SK-MEL-5 (cell line): ENCODE measurements around the gene TEDDM1. TPM values are rescaled to one million over a fixed set of nuclear protein-coding genes. Genes with fewer than 3 reads are reported as not detected.
"Not testable (repeated sequence)": the region's sequence is repeated elsewhere in the genome, so short reads cannot be mapped to it uniquely, and the experiment has no call there.

ENCODE experiments used
- DNase-seq: peaks from one replicate; pipeline ENCODE4 v3.0.0-alpha.2; 2016; ENCODE audit warnings: low read depth, low spot score
- in situ Hi-C: cut with HindIII; loops from 2 replicates; pipeline ENCODE4 v1.10.0; 2016; ENCODE audit warnings: low sequenced_read_pairs, high pct_unique_total_duplicates, low pct_unique_long_range_greater_than_20kb
- total RNA-seq: library from RNA; depleted of rRNA; stranded (reverse); fragments of >200 nt; shearing (Covaris generic); gene quantifications from 2 replicates; pipeline ENCODE4 v1.2.3, GENCODE V29; 2014

Gene TEDDM1
- total RNA-seq, 1 experiment from 2014 or later: not detected

DNA sequence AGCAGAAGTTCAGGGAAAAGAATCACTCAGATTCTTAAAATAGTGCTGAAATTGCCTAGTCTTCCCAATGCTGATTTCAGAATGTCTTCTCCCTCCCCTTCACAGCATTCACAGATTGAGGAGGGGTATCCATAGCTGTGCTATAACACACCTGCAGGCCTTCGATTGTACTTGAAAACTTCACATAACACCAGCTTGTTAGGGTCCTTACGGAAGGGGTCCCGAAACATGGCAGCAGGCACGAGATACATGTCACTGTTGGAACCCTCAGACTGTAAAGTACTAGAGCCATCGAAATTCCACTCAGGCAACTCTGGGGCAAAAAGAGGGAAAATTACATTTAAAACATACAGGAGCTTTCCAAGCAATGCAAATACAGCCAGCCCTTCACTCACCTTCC, 13.5 kb downstream of the TEDDM1 start:
- in situ Hi-C loops: no loop called here
- DNase-seq: no peak

DNA sequence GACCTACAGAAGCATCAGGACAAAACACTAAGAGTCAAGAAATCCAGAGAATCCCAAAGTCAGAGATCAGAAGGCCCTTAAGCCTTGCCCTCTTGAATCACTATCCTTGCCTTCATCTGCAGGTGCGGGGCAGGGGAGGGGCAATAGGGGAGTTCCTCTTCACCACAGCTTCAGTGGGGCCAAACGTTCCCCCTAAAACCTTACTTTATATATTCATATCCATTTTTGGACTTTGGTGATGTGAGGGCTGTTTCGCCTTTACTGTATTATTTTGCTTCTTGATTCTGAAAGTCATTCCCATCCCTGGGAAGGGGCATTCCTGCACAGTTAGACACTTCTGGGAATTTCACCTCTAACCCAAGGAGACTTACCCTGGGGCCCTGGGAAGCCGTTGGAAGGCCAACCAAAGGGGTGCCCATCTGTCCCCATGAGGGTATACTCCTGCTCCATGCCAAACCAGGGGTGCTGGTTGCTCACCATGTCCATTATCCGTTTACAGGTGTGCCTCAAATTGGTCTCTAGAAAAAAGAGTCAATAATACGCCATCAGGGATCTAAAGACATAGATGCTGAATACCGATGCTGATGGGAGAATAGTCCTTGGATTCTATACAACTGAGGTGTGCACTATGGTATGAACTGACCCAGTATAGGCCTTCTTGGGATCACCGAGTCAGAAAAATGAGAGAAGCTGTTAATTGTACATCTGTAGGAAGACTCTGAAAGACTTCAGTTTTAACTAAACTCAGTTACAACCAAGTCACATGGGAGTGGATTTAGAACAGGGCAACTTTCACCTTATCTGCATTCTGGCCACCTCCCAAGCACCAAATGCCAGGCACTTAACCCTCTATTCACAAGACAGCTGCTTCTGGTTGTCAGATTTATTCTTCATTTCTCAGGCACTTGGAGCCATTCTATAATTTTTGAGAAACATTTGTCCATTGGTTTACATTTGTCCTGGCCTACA, 14.3 kb downstream of the TEDDM1 start:
- in situ Hi-C loops: no loop called here
- no peak for DNase-seq

DNA sequence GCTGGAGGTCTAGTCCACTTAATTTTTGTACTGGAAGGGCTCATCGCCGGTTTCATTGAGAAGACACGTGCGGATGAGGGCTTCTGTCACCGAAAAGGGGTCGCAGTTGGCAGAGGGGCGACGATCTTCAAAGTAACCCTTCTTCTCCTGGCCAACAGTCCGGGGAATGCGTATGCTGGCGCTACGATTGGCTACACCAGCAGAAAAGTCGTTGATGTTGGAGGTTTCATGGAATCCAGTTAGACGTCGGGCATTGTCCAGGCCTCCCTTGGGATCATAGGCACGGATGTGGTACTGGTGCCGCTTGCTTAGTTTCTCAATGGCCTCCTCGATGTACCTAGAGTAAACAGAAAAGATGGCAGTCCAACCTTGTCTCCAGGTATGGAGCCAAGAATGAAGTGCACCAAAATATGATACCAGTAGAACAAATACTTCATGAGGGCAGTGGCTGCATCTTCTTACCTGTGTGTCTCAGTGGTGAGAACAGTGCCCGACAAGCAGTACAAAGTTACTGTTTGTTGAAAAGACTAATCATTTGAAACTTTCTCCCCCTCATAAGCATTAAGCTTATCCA, 16.0 kb downstream of the TEDDM1 start:
- in situ Hi-C loops: no loop called here
- no peak for DNase-seq

DNA sequence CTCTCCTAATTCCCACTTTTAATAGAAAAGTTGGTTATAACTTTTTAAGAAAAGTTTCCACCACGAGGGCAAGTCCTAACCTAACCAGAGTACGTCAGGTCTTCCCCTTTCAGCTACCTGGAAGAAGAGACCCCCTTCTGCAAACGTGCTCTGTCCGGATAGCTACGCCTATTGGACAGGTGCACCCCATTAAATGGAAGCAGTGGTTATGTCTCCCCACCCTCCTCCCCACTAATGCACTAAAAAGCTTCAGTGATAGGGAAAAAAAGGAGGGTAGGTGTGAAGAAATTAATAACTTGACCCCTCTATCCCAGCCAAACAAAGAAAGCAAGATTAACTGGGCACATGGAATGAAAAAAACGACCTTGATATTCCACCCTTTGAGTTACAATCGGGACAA, 16.5 kb downstream of the TEDDM1 start:
- DNase-seq: no peak
- in situ Hi-C loops: no loop called here

DNA sequence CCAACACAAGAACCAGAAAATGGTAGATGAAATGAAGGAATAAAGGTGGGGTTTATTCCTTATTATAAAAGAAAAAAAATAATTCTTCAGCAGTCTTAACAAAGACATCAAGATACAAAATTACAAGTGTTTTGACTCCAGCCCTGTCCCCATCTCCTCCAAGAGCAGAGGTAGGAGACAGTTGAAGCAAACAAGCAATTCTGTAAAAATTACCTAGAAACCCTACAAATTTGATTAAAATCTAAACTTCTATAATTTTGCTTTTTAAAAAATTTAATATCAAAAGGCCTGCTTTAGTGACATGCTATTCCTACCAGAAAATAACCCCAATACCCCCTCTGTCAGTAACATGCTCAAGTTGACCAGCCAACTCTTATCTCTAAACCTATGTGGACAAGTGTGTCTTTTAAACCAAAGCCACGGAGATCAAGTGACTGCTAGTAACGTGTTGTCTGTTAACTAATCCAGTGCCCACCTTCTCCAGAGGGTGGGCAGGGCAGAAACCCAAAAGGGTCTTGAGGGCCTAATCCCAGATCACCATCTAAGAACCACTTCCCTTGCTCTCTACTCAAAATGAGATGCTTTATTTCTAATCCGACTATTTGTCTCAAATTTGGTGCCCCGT, 17.3 kb downstream of the TEDDM1 start:
- in situ Hi-C loops: no loop called here

DNA sequence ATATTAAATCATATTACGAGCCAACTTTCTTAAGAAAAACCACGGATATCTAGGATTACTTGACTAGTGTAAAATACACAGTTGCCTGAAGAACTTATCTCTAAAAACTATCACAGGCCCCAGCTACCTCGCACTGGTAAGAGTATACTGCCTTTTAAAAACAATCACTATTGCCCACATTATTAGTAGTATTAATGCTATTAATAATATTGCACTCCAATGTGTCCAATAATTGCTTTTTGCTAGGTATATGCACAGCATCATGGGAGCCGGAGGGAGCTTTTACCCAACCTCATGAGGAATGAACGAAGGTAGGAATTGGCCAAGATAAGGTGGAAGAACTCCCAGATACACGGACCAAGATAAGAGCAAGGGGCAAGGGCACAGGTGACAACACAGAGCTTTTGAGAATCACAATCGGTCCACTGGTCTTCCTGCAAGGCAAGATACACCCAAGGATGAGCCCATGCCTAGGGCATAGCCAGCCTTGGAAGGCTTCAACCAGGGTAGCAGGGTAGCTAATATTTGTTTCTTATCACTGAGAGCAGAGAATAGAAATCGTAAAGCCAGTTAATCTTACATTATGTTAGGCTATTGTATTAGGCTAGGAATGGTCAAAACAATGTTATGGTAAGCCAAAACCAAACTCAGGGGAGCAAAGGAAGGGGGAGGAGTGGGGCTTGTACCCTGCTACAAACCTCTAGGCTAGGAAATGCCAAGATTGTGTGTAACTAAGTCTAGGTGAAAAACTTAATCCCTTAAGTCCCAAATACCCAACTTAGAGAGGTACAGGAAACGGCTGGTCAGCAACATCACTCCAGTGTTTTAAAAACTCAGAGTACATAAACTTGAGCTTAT, 18.3 kb downstream of the TEDDM1 start:
- no peak for DNase-seq
- in situ Hi-C loops: no loop called here

More for the DNA sequence above, 17.3 kb downstream of the TEDDM1 start:
- DNase-seq: no peak

DNA sequence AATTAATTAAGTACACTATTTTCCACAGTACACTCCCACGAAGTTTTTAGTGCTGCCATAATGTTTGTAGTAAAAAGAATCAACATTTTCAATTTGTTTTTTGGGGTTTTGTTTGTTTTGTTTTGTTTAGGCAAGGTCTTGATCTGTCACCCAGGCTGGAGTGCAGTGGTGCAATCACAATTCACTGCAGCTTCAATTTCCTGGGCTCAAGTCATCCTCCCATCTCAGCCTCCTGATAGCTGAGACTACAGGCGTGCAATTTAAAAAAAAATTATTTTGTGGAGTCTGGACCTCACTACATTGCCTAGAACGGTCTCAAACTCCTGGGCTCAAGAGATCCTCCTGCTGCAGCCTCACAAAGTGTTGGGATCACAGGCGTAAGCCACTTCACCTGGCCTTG, 20.3 kb downstream of the TEDDM1 start:
- in situ Hi-C loops: no loop called here
- DNase-seq: no peak

DNA sequence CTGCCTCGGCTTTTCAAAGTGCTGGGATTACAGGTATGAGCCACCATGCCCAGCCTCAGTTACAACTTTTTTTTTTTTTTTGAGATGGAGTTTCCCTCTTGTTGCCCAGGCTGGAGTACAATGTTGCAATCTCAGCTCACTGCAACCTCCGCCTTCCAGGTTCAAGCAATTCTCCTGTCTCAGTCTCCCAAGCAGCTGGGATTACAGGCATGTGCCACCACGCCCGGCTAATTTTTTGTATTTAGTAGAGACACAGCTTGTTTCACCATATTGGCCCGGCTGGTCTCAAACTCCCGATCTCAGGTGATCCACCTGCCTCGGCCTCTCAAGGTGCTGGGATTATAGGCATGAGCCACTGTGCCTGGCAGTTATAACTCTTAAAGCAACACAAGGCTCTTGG, 20.7 kb downstream of the TEDDM1 start:
- DNase-seq, in situ Hi-C loops: not testable (repeated sequence)

DNA sequence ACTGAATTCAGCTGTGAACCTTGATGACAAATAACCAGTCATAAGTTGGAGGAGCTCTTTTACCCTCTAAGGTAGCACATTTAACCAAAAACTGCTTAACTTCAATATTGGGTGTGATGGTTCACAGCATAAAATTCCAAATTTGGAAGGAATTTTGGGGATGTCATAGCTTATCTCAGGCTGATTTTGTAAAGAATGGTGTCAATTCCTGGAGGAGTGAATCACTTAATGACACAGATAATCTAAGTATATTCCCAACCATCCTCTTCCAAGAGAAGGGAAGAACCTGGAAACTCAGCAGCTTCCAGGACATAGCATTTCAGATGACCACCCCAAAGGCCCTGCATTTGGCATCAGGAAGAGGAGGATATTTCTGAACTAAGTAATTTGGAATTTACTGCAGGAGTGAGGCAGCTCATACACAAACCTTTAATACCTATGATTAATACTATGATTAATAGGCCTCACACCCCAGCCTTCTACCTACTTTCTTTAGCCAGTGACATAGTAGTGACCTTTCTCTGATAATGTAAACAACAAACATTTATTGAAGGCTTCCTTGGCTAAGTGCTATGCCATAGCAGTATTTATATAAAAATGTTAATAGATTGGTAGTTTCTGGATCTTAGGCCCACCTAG, 23.4 kb downstream of the TEDDM1 start:
- DNase-seq: no peak
- in situ Hi-C loops: no loop called here

DNA sequence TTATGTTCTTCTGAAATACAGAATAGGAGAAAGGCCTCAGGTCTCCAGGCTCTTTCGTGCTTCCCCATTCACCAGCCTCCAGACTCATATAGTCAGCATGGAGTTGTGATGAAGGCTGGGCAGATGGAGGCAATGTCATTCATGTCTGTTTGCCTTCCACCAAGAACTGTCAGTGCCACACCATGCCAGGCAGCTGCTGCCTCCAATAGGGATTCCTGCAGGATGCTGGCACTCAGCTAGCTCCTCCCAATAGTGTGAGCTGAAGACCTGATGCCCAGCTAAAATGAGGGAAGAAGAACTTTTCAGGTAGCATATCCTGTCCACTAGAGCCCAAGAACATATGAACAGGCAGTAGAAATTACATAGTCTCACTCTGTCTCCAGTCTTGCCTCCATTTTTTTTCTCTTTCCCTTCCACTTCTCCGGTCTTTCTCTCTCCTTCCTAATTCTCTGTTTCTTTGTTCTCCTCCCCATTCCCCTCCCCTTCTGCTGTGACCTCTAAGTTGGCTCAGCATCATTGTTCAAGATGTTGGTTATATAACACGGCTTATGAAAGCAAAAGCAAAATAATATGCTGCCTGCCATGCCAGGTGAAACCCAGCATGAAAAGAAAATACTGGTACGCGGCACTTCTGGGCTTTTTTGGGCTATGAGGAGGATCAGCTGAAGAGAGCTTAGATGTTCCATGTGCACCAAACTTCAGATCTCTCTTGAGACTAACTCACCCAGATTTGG, 26.2 kb downstream of the TEDDM1 start:
- in situ Hi-C loops: no loop called here

DNA sequence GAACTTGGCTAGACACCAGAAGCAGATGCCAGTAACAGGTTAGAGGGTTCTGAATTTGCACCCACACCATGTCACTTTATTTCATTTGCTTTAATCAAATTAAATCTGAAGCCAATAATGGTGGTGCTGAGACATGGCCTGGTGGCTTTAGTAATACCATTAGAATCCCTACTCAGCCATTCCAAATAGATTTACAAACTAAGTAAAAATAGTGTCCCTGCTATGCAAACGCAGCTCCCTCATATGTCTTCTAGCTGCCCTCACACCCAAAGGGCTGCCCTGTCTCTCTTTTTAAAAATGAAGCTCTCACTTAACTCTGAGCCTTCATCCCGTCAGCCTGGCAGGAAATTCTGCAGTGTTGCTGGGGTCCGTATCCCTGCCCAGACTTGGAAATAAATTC, 29.9 kb downstream of the TEDDM1 start:
- no peak for DNase-seq
- in situ Hi-C loops: no loop called here

More for the DNA sequence above, 26.2 kb downstream of the TEDDM1 start:
- DNase-seq: no peak

DNA sequence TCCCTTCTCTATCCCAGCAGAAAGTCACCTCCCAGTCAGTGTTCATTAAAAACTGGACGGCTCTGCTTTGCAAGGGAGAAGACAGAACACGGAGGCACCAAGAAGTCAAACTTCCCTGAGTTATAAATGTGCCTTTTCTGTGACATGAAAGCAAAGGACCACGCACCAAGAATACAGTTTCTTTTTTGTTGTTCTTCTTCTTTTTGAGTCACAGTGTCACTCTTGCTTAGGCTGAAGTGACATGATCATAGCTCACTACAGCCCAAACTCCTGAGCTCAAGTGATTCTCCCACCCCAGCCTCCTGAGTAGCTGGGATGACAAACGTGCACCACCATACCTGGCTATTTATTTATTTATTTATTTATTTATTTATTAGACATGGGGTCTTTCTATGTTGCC, 31.6 kb downstream of the TEDDM1 start:
- no peak for DNase-seq
- in situ Hi-C loops: no loop called here

DNA sequence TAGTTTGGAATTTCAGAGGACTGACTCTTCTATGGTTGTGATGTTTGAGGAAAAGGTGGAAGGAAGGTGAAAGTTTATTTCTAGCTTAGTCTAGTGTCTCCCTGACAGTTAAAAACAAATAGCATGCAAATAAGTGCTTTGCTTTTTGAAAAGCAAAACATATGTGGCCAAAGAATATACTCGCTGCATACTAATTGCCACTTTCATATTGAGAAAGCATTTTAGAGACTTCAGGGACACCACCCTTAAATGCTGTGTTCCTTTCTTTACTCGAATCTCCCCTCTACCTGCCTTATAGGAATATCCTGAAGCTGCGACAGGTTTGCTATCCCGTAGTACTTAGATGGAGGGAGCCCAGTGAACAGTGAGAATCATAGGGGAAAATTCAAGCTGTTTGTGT, 32.1 kb downstream of the TEDDM1 start:
- no peak for DNase-seq
- in situ Hi-C loops: no loop called here

DNA sequence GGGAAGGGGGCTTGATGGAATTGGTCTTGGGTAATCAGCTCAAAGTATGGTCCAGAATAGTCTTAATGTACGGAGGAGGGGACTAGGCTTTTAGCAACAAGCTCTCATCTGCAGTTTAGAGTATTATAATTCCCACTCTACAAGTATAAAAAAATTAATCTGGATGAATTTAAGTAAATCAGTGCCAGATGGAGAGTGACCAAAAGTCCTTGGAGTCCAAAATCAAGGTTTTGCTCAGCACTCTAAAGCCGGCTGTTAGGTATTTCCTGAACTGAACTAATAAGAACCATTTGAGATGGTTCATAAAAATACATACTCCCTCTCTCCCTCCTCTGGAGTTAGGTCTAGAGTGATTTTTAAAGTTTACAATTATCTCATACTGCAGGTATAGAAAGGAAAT, 32.5 kb downstream of the TEDDM1 start:
- in situ Hi-C loops: no loop called here
- no peak for DNase-seq

DNA sequence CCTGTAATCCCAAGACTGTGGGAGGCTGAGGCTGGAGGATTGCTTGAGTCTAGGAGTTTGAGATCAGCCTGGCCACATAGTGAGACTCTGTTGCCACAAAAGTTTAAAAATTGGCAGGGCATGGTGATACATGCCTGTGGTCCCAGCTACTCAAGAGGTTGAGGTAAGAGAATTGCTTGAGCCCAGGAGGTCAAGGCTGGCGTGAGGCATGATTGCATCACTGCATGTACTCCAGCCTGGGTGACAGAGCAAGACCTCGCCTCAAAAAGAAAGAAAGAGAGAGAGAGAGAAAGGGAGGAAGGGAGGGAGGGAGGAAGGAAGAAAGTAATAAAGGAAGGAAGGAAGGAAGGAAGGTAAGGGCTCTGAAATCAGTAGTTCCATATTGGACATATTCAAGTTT, 33.9 kb downstream of the TEDDM1 start:
- in situ Hi-C loops: no loop called here
- no peak for DNase-seq

DNA sequence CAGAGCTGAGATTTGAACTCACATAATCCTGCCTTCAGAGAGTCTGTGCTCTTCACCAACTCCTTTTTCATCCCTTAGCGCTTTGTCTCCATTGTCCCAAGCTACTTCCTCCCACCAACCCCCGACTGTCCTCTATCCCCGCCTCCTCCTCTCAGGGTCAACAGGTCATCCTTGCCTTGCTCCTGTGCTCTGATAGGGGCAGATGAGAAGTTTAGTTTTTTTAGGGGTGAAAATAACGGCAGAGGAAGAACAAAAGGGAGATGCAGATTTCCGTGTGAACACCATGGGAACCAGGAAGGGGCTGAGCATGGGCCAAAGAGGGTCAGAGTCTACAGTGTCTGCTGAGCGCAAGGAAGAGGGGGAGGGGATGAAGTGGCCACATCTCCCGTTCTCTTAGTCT, 40.8 kb downstream of the TEDDM1 start:
- DNase-seq: no peak

DNA sequence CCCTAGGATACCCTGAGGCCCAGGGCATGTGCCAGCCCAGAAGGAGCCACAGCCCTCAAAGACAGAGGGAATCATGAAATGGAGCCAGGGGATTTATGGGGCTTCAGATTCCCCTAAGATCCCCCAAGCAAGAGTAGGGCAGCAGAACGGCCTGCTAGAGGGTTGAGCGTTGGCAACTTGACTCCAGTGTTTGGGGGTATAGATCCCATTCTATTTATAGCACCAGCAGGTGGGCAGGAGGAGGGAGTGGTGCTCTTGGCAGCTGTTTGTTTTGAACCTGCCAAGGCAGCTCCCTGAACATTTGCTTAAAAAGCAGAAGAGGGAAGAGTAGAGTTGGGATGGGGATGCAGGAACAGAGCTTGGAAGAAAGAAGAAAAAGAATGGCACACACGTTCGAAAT, 42.6 kb downstream of the TEDDM1 start:
- DNase-seq: no peak
- in situ Hi-C loops: no loop called here

More for the DNA sequence above, 40.8 kb downstream of the TEDDM1 start:
- in situ Hi-C loops: no loop called here
